Measurements from ENCODE around the gene PITPNB.

The PITPNB gene

DNA sequence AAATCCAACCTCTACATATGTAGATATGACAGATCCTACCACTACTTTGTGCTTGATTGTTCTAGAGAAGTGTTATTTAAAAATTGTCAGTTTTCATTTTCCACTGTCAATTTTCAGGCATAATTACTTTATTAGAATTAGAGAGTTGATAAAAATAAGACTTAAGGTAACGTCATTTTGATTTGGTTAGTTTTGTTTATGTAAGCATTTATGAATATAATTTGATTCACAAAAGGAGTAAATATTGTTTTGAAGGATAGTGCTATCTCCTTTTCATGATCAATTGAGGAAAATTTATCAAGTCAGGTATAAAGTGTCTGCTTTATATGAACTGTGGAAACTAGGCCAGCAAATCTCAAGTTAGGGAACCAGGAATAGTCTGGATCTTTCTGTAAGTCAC lies 42.6 kb upstream of the PITPNB start:
- no peaks in the 10 kb centered on the region for H3K79me2 ChIP-seq (ENCODE audit: control insufficient read depth, low read length)
- no peaks in the 10 kb centered on the region for H3K9me2 ChIP-seq (replicated peaks; ENCODE audit: control insufficient read depth, low read length)
- TF ChIP-seq, protein P1, sequence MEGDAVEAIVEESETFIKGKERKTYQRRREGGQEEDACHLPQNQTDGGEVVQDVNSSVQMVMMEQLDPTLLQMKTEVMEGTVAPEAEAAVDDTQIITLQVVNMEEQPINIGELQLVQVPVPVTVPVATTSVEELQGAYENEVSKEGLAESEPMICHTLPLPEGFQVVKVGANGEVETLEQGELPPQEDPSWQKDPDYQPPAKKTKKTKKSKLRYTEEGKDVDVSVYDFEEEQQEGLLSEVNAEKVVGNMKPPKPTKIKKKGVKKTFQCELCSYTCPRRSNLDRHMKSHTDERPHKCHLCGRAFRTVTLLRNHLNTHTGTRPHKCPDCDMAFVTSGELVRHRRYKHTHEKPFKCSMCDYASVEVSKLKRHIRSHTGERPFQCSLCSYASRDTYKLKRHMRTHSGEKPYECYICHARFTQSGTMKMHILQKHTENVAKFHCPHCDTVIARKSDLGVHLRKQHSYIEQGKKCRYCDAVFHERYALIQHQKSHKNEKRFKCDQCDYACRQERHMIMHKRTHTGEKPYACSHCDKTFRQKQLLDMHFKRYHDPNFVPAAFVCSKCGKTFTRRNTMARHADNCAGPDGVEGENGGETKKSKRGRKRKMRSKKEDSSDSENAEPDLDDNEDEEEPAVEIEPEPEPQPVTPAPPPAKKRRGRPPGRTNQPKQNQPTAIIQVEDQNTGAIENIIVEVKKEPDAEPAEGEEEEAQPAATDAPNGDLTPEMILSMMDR (IDR thresholded peaks at IDR 0.05; ENCODE audit: low read depth, low read length, poor library complexity, severe bottlenecking) = no peak
- no peak for TF ChIP-seq EZH2phosphoT487 (IDR thresholded peaks at IDR 0.05; ENCODE audit: borderline replicate concordance, low read length)
- H4K20me1 ChIP-seq (ENCODE audit: control insufficient read depth, insufficient read depth, low read depth, low read length) = no peaks in the 10 kb centered on the region
- no peak overlapping the region for H3K4me3 ChIP-seq (ENCODE audit: low read length)
- H3K27me3 ChIP-seq (ENCODE audit: control insufficient read depth, low read length) = no peaks in the 10 kb centered on the region
- no peak overlapping the region for H3K27ac ChIP-seq (ENCODE audit: low read depth, low read length)
- no peaks in the 10 kb centered on the region; the same call in 1 of the 2 replicates for H3K9me3 ChIP-seq (ENCODE audit: control insufficient read depth, insufficient read depth, low read length)
- no peak overlapping the region for H3K4me2 ChIP-seq (ENCODE audit: low read length)
- no peaks in the 10 kb centered on the region for H3F3A ChIP-seq (ENCODE audit: control insufficient read depth, insufficient read depth)
- no peaks in the 10 kb centered on the region for H3K4me1 ChIP-seq (ENCODE audit: control insufficient read depth, low read length)
- H3K36me3 ChIP-seq (ENCODE audit: control insufficient read depth, low read length) = no peaks in the 10 kb centered on the region

DNA sequence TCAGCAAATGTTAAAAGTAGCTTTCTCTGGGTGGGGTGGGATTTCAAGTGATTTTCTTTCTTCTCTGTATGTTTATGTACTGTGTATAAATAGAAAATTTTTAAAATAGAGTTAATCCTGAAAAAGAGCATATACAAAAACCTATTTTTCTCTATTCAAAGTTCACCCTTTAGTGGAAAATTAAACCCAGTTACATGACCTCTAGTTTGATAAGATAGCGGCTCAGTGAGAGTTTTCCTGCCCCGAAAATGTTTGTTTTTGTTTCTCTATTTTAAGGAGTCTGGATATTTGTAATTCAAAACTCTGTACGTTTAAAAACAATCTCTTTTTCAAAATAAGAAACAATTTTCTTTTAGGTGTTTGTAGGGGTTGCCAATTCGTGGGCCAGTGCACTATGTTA lies 42.1 kb upstream of the PITPNB start:
- no peaks in the 10 kb centered on the region for H3K4me1 ChIP-seq (ENCODE audit: control insufficient read depth, low read length)
- H3K27ac ChIP-seq (ENCODE audit: low read depth, low read length) = no peak overlapping the region
- no peak overlapping the region for H3K4me2 ChIP-seq (ENCODE audit: low read length)
- H3K4me3 ChIP-seq (ENCODE audit: low read length) = no peak overlapping the region
- H3K9me3 ChIP-seq (ENCODE audit: control insufficient read depth, insufficient read depth, low read length) = no peaks in the 10 kb centered on the region; the same call in 1 of the 2 replicates
- no peak for TF ChIP-seq EZH2phosphoT487 (IDR thresholded peaks at IDR 0.05; ENCODE audit: borderline replicate concordance, low read length)
- TF ChIP-seq, protein P1 (IDR thresholded peaks at IDR 0.05; ENCODE audit: low read depth, low read length, poor library complexity, severe bottlenecking) = no peak
- no peaks in the 10 kb centered on the region for H3K36me3 ChIP-seq (ENCODE audit: control insufficient read depth, low read length)
- no peaks in the 10 kb centered on the region for H3K27me3 ChIP-seq (ENCODE audit: control insufficient read depth, low read length)
- no peaks in the 10 kb centered on the region for H4K20me1 ChIP-seq (ENCODE audit: control insufficient read depth, insufficient read depth, low read depth, low read length)
- H3K9me2 ChIP-seq (replicated peaks; ENCODE audit: control insufficient read depth, low read length) = no peaks in the 10 kb centered on the region
- H3K79me2 ChIP-seq (ENCODE audit: control insufficient read depth, low read length) = no peaks in the 10 kb centered on the region
- no peaks in the 10 kb centered on the region for H3F3A ChIP-seq (ENCODE audit: control insufficient read depth, insufficient read depth)

DNA sequence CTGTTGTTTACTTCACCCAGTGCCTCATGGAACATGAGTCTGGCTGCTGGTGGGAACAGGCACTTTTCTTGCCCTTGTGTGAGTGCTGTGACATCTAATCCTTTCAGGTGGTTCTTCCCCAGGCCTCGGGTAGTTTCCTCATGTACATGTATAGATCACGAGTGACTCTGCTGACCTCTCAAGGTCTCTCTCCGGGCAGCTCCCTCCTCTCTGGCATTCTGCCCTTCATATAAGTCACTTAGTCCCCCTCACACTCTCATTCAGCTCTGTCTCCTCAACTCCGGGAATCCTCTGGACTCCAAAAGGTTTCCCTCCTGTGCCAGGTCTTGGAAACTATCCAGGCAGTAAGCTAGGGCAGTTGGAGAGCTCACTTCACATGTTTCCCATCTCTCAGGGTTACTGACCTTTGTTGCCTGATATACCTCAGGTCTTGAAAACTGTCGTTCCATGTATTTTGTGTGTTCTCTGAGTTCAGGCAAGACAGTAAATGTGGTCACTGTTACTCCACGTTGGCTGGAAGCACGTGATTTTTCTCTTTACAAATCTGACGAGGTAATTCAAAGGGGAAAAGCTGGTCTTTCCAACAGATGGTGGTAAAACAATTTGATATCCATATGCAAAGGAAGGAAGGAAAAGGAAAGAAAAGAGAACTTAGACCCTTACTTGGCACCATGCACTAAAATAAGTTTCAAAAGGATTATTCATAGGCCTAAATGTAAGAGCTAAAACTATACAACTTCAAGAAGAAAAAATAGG lies 40.5 kb upstream of the PITPNB start:
- no peak overlapping the region for H3K4me2 ChIP-seq (ENCODE audit: low read length)
- H4K20me1 ChIP-seq (ENCODE audit: control insufficient read depth, insufficient read depth, low read depth, low read length) = no peaks in the 10 kb centered on the region
- H3K4me3 ChIP-seq (ENCODE audit: low read length) = no peak overlapping the region
- TF ChIP-seq, protein P1 (IDR thresholded peaks at IDR 0.05; ENCODE audit: low read depth, low read length, poor library complexity, severe bottlenecking) = no peak
- no peak for TF ChIP-seq EZH2phosphoT487 (IDR thresholded peaks at IDR 0.05; ENCODE audit: borderline replicate concordance, low read length)
- H3F3A ChIP-seq (ENCODE audit: control insufficient read depth, insufficient read depth) = no peaks in the 10 kb centered on the region
- H3K4me1 ChIP-seq (ENCODE audit: control insufficient read depth, low read length) = no peaks in the 10 kb centered on the region
- no peak overlapping the region for H3K27ac ChIP-seq (ENCODE audit: low read depth, low read length)
- no peaks in the 10 kb centered on the region for H3K36me3 ChIP-seq (ENCODE audit: control insufficient read depth, low read length)
- H3K27me3 ChIP-seq (ENCODE audit: control insufficient read depth, low read length) = no peaks in the 10 kb centered on the region
- no peaks in the 10 kb centered on the region for H3K9me2 ChIP-seq (replicated peaks; ENCODE audit: control insufficient read depth, low read length)
- H3K9me3 ChIP-seq (ENCODE audit: control insufficient read depth, insufficient read depth, low read length) = no peaks in the 10 kb centered on the region; the same call in 1 of the 2 replicates
- no peaks in the 10 kb centered on the region for H3K79me2 ChIP-seq (ENCODE audit: control insufficient read depth, low read length)
